Measurements from ENCODE around the gene C4orf51. TPM values are rescaled to one million over a fixed set of nuclear protein-coding genes. Genes with fewer than 3 reads are reported as not detected.

The C4orf51 gene
- total and polyA plus RNA-seq, 2 of the 4 experiments (the other 2 are of a cell fraction): not detected

DNA sequence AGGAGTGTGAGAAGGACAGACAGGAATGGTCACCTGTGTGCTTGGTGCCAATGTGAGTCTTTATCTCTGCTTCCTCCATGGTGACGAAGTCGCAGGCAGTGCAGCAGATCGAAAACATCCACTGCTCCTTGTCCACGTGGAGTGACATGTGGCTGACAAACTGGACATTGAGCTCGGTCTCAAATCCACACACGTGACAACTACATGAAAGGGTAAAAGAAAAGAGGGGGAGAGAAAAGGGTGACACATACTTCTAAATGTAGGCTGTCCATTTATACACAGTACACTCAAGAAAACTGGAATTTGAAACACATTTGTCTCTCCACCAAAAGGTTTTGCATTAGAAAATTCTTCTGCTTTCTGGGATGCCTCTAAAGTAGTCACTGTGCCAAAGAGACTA is 94.5 kb downstream of the C4orf51 start:
- Histone ChIP-seq H2BK120ac (ENCODE audit: low read depth, low read length) (no peak overlapping the region), H3K9ac (ENCODE audit: low read depth, low read length) (no peak overlapping the region), H4K8ac (ENCODE audit: low read depth in 2 of 2, low read length in 2 of 2) (no peak overlapping the region), H3K36me3 (ENCODE audit: control insufficient read depth, insufficient read depth, low read length) (peaks cover 30% of the 10 kb centered on the region), H2AK9ac (replicated peaks; ENCODE audit: low read depth, low read length, poor library complexity) (no peak overlapping the region), H3K4me2 (ENCODE audit: low read depth, low read length) (no peak overlapping the region), H4K5ac (ENCODE audit: low read depth, low read length) (no peak overlapping the region), H3K9me1 (ENCODE audit: insufficient read depth, low read length) (peaks cover 11% of the 10 kb centered on the region), H3K4me3 (ENCODE audit: insufficient read depth, low read depth, low read length) (no peak overlapping the region), H3K9me3 (ENCODE audit: control insufficient read depth, insufficient read depth, low read length) (no peaks in the 10 kb centered on the region), H2AFZ (replicated peaks; ENCODE audit: low read length, poor library complexity) (no peak overlapping the region), H2BK15ac (ENCODE audit: low read depth, low read length) (no peak overlapping the region), H4K20me1 (ENCODE audit: insufficient read depth, low read length) (no peaks in the 10 kb centered on the region), H3K18ac (ENCODE audit: low read depth, low read length) (no peak overlapping the region), H3K79me1 (ENCODE audit: low read depth in 1 of 2, low read length in 2 of 2) (peaks cover 0 to 4% of the 10 kb centered on the region in 2 experiments; a peak in 1 of 4 replicates), H3K14ac (replicated peaks; ENCODE audit: low read depth, low read length) (no peak overlapping the region), H3K27ac (ENCODE audit: insufficient read depth, low read length) (no peak overlapping the region), H3K27me3 (ENCODE audit: control insufficient read depth, insufficient read depth, low read length) (no peaks in the 10 kb centered on the region), H2BK20ac (ENCODE audit: low read depth, low read length) (no peak overlapping the region), H3K56ac (ENCODE audit: extremely low read depth, insufficient read depth, low read length) (no peak overlapping the region), H2BK5ac (ENCODE audit: low read depth, low read length, poor library complexity, severe bottlenecking) (no peak overlapping the region), H3K4ac (ENCODE audit: low read depth, low read length) (no peak overlapping the region), H2AK5ac (ENCODE audit: low read depth, low read length) (no peak overlapping the region), H3K4me1 (ENCODE audit: control insufficient read depth, insufficient read depth, low read length) (no peaks in the 10 kb centered on the region), H3K23ac (ENCODE audit: low read depth, low read length) (no peak overlapping the region), H4K91ac (ENCODE audit: insufficient read depth, low read depth, low read length) (no peak overlapping the region)
- ChIA-PET CTCF (no interaction called here), POLR2A (ENCODE audit: unreplicated experiment) (no interaction called here)
- no peak for ATAC-seq (ENCODE audit: low read depth)
- intact Hi-C loops (cut with micrococcal nuclease) (no loop called here), dilution Hi-C loops (cut with HindIII; ENCODE audit: low sequenced_read_pairs, unreplicated experiment) (no loop called here), in situ Hi-C loops (cut with MboI; ENCODE audit: low sequenced_read_pairs) (no loop called here)
- WGBS, 2 experiments (ENCODE audit: extremely low coverage in 2 of 2, insufficient read length in 1 of 2): 90% methylated on average over 2 of the region's 6 CpGs; no CpG with 5 or more reads in 1 of the 2 experiments
- DNase-seq: no peak
- no TSS peak for BruUV-seq (replicated peaks)
- TF ChIP-seq, protein P1, sequence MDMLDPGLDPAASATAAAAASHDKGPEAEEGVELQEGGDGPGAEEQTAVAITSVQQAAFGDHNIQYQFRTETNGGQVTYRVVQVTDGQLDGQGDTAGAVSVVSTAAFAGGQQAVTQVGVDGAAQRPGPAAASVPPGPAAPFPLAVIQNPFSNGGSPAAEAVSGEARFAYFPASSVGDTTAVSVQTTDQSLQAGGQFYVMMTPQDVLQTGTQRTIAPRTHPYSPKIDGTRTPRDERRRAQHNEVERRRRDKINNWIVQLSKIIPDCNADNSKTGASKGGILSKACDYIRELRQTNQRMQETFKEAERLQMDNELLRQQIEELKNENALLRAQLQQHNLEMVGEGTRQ (IDR thresholded peaks at IDR 0.05; ENCODE audit: low read depth, low read length): no peak
